SK-N-MC (cell line): Measurements from ENCODE around the gene COLEC11.
A peak's percentile ranks its signal among the peaks of the same experiment; 100 is the strongest.

Source experiments
- DNase-seq: peaks from one replicate; pipeline ENCODE4 v3.0.0-alpha.2; 2011; ENCODE audit warnings: low read depth, low spot score
- H3K27ac ChIP-seq: fragments of 200-600 bp; sonication (generic); 2 replicates; pipeline ENCODE4 v1.5.1; 2016; ENCODE audit warnings: mixed run types
- H3K36me3 ChIP-seq: fragments of 200-600 bp; sonication (generic); 2 replicates; pipeline ENCODE4 v1.6.1; 2017; ENCODE audit warnings: antibody characterized with exemption, low read length, mixed read lengths; ENCODE audit not compliant: insufficient read depth
- H3K4me3 ChIP-seq: fragments of 200-600 bp; sonication (generic); 2 replicates; pipeline ENCODE4 v1.5.1; 2016
- H3K9ac ChIP-seq: fragments of 200-600 bp; sonication (generic); 2 replicates; pipeline ENCODE4 v1.8.0; 2017; ENCODE audit warnings: mixed run types, mixed read lengths; ENCODE audit not compliant: insufficient read length
- H3K9me3 ChIP-seq: fragments of 200-600 bp; sonication (generic); 2 replicates; pipeline ENCODE4 v1.6.1; 2017; ENCODE audit warnings: low read depth, mild to moderate bottlenecking, antibody characterized with exemption, low read length, moderate library complexity, mixed read lengths
- EZH2 ChIP-seq: fragments of 200-600 bp; sonication (generic); IDR thresholded peaks from one replicate; pipeline ENCODE4 v1.6.1; 2017; ENCODE audit warnings: antibody characterized with exemption
- FOXP2 ChIP-seq: optimal IDR thresholded peaks from 2 replicates; pipeline ENCODE3; 2011; ENCODE audit warnings: mild to moderate bottlenecking, moderate library complexity; ENCODE audit not compliant: insufficient read depth; ENCODE audit errors: extremely low read length, control extremely low read depth
- POLR2AphosphoS5 ChIP-seq: IDR thresholded peaks from 2 replicates; pipeline ENCODE4 v1.6.1; 2012; ENCODE audit warnings: mild to moderate bottlenecking, low read depth, low read length, borderline replicate concordance

Gene COLEC11

GRCh38 chr2:3581367-3582262 is 13.3 kb upstream of the COLEC11 start:
- DNase-seq: no peak
- Histone ChIP-seq H3K9me3 (no peaks in the 10 kb centered on the region), H3K9ac (no peak overlapping the region), H3K27ac (peak overlapping the region; percentile 43; the same call in 1 of the 2 replicates), H3K36me3 (peaks cover 90% of the 10 kb centered on the region), H3K4me3 (no peak overlapping the region)
- no peak for TF ChIP-seq FOXP2
- TF ChIP-seq POLR2AphosphoS5: no peak
- no peak for TF ChIP-seq EZH2

GRCh38 chr2:3584076-3584475 is 10.8 kb upstream of the COLEC11 start:
- H3K9ac ChIP-seq: no peak overlapping the region
- H3K4me3 ChIP-seq: no peak overlapping the region
- no peak overlapping the region for H3K27ac ChIP-seq
- H3K36me3 ChIP-seq: peaks cover 65% of the 10 kb centered on the region
- no peaks in the 10 kb centered on the region for H3K9me3 ChIP-seq
- DNase-seq: no peak
- TF ChIP-seq POLR2AphosphoS5 (no peak), EZH2 (no peak), FOXP2 (no peak)

DNA sequence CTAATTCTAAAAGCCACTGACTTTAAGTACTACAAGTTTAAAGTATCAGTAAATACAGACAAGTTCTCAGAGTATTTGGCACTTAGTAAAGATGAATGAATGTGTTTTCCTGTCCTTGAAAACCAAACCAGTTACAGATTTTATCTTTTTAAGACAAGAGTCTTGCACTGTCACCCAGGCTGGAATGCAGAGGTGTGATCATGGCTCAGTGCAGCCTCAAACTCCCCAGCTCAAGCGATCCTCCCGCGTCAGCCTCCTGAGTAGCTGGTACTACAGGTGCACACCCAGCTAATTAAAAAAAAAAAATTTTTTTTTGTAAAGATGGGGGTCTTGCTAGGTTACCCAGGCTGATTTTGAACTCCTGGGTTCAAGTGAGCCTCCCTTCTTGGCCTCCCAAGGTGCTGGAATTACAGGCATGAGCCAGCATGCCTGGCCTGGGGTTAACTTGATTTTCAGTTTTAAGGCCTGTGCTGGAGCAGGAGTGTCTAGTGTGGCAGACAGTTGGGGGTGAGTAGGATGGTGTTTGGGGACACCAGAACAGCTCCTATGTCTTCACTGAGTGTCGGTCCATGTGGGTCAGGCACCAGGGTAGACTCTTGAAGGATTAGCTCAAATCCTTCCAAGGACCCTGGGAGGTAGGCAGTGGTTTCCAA is 10.2 kb upstream of the COLEC11 start:
- peaks cover 58% of the 10 kb centered on the region for H3K36me3 ChIP-seq
- no peak for DNase-seq
- no peak for TF ChIP-seq FOXP2
- no peak for TF ChIP-seq EZH2
- TF ChIP-seq POLR2AphosphoS5: no peak
- peak overlapping the region; percentile 42; the same call in 1 of the 2 replicates for H3K27ac ChIP-seq
- H3K9ac ChIP-seq: no peak overlapping the region
- H3K9me3 ChIP-seq: no peaks in the 10 kb centered on the region
- H3K4me3 ChIP-seq: no peak overlapping the region

DNA sequence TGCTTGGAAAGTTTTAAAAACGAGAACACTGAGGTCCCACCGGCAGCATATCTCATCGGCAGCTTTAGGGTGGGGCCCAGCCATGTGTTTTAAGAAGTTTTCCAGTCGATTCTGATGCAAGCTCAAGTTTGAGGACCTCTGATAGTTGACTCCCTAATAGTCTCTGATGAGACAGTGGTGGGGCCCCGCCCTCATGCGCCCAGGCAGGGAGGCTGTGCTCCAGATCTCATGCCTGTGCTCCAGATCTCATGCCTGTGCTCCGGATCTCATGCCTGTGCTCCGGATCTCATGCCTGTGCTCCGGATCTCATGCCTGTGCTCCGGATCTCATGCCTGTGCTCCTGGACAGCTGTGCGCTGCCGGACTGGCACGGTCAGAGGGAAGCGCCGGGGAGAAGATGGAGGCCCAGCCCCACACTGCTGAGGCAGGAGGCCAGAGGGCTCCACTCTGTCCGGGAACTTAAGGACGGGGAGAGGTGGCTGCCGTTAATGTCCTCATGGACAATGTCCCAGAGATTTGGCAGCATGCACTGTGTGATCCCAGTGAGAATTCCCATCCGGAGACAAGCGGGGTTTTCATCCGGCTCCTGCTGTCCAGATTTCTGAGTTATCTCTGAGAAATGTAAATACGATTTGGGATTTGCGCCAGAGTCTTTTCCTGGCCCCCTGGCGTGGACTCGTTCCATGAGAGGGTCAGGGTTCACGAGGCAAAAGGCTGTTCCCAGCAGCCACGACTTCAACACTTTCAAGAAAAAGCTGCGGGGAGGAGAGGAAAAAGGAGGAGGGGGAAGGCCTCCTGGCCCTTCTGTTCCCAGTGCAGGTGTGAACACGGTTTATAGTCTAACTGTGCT is 9.4 kb upstream of the COLEC11 start:
- no peak for DNase-seq
- H3K36me3 ChIP-seq: peaks cover 51% of the 10 kb centered on the region
- no peaks in the 10 kb centered on the region for H3K9me3 ChIP-seq
- no peak for TF ChIP-seq EZH2
- no peak overlapping the region for H3K9ac ChIP-seq
- no peak overlapping the region for H3K4me3 ChIP-seq
- peak overlapping the region; percentile 60 for H3K27ac ChIP-seq

DNA sequence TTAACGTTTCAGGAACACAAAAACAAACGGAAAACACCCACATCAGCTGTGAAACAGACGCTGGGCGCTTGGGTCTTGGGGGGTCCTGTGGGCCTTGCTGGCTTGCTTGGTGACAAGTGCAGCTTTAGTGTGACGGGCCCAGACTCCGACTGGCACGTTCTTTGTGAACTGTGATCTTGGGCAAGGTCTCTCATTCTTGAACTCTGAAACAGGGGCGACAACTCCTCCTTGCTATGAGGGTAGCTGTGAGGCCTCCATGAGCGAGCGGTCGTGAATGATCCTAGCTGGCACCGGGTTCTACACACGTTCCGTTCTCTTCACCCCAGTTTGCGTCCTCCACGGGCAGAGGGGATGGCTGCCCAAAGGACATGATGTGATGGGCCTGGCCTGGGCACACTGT is 8.7 kb upstream of the COLEC11 start:
- TF ChIP-seq EZH2: no peak
- no peak for TF ChIP-seq POLR2AphosphoS5
- TF ChIP-seq FOXP2: no peak
- Histone ChIP-seq H3K4me3 (no peak overlapping the region), H3K9me3 (no peaks in the 10 kb centered on the region), H3K27ac (no peak overlapping the region; the same call in 1 of the 2 replicates), H3K9ac (no peak overlapping the region), H3K36me3 (peaks cover 44% of the 10 kb centered on the region)
- DNase-seq: no peak

DNA sequence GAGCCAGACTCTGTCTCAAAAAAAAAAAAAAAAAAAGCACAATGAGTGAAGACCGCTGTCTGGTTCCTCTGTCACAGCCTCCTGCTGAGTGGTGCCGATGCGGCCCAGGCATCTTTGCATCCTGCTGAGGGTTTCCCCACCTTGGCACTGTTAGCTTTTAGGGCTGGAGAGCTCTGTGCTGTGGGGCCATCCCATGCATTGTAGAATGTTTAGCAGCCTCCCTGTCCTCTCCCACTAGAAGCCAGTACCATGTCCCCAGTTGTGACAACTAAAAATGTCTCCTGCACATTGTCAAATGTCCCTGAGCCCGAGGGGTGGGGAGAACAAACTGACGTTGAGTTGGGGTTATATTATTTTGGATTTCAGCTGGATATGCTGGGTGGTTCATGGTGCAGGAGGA is 7.9 kb upstream of the COLEC11 start:
- Histone ChIP-seq H3K9me3 (no peaks in the 10 kb centered on the region), H3K4me3 (no peak overlapping the region), H3K27ac (peak overlapping the region; percentile 45; the same call in 1 of the 2 replicates), H3K9ac (no peak overlapping the region), H3K36me3 (peaks cover 36% of the 10 kb centered on the region)
- TF ChIP-seq POLR2AphosphoS5: no peak
- TF ChIP-seq EZH2: no peak
- no peak for TF ChIP-seq FOXP2
- no peak for DNase-seq

GRCh38 chr2:3587432-3587831 is 7.5 kb upstream of the COLEC11 start:
- peak overlapping the region; percentile 62 for H3K27ac ChIP-seq
- no peak for DNase-seq
- H3K9ac ChIP-seq: no peak overlapping the region
- H3K36me3 ChIP-seq: peaks cover 32% of the 10 kb centered on the region
- no peak for TF ChIP-seq FOXP2
- no peak for TF ChIP-seq EZH2
- no peak for TF ChIP-seq POLR2AphosphoS5
- H3K4me3 ChIP-seq: no peak overlapping the region
- no peaks in the 10 kb centered on the region for H3K9me3 ChIP-seq

GRCh38 chr2:3588084-3588483 is 6.8 kb upstream of the COLEC11 start:
- Histone ChIP-seq H3K4me3 (no peak overlapping the region), H3K36me3 (peaks cover 25% of the 10 kb centered on the region; the same call in 1 of the 2 replicates), H3K27ac (0 out of 2 replicates have a peak overlapping the region, but pooled peaks have one; percentile 4), H3K9me3 (no peaks in the 10 kb centered on the region), H3K9ac (no peak overlapping the region)
- TF ChIP-seq EZH2 (no peak), POLR2AphosphoS5 (no peak), FOXP2 (no peak)
- DNase-seq: no peak
